NCI-H1436 treated with DMSO at 0.1 percent for 48 hours (cell line): ENCODE data around the gene ATP13A1.
A peak's percentile ranks its signal among the peaks of the same experiment; 100 is the strongest.
"Not testable (repeated sequence)": the region's sequence is repeated elsewhere in the genome, so short reads cannot be mapped to it uniquely, and the experiment has no call there.

ENCODE experiments used
- DNase-seq: peaks from one replicate; lab custom pipeline; 2025; lab: John Stamatoyannopoulos, UW

Gene ATP13A1

GRCh38 chr19:19619181-19619848 lies 44.2 kb downstream of the ATP13A1 start:
- no peak for DNase-seq

DNA sequence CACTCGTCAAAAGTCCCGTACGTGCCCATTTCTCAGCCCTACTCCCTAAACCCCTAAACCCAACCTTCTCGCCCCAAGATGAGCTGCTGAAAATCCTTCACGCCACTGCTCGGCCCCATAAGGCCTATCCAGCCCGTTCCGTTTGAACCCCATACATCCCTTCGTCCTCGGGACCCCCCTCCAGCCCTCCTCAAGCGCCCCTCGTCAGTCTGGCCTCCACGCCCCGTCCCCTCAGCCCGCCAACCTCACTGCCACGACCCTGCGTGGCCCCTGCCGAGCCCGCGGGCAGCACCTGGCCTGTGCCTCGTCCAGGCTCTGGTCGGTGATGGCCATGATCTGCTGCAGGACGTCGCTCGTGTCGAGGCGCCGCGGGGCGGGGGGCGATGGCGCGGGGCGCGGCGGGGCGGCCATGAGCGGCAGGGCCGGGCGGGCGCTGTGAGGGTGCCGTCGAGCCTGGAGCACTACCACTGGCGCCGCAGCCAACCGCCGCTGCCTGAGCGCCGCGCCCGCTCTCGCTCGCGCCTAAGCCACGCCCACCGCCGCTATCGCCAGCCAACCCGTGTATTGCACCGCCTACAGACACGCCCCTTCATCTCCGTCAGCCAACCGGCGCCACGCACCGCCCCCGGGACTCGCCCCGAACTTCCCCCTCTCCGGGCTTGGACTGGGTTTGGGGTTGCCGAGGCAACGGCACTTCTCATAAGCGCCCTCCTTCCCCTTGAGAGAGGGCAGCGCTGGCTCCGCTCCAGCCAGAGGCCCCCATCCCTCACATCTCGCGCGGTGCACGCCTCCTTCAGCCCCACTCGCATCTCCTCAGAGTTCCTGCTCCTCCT lies 45.0 kb downstream of the ATP13A1 start, which contains the start of gene PBX4:
PBX4 (minus strand) TSS at position 469 of the 833 bp plus-strand sequence; CDS start at position 411, 58 bp downstream.
- peak; percentile 93 for DNase-seq

- DNase-seq, result no peak
Measured at GRCh38 chr19:19615086-19615485, 48.4 kb downstream of the ATP13A1 start.

- no peak for DNase-seq
Measured at GRCh38 chr19:19613506-19613905, 50.0 kb downstream of the ATP13A1 start.

- DNase-seq, result no peak
Measured at GRCh38 chr19:19610376-19611202, 52.9 kb downstream of the ATP13A1 start.

- not testable (repeated sequence) for DNase-seq
Measured at GRCh38 chr19:19606686-19607085, 56.8 kb downstream of the ATP13A1 start.

DNA sequence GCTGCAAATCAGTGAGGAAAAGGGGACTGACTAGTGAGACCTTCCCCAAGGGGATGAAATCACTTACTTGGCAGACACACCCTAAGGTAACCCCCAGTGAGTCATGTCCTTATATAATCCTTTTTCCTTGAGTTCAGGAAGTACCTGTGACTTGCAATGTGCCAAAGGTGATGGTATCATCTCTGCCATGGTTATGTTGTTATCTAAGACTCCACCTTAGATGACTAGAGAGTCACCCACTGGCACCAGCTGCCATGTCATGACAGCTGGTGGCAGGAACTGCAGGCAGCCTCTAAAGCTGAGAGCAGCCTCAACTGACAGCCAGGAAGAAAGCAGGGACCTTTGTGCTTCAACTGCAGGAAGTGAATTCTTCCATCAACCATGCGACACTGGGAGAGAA lies 57.5 kb downstream of the ATP13A1 start:
- DNase-seq, result no peak

DNA sequence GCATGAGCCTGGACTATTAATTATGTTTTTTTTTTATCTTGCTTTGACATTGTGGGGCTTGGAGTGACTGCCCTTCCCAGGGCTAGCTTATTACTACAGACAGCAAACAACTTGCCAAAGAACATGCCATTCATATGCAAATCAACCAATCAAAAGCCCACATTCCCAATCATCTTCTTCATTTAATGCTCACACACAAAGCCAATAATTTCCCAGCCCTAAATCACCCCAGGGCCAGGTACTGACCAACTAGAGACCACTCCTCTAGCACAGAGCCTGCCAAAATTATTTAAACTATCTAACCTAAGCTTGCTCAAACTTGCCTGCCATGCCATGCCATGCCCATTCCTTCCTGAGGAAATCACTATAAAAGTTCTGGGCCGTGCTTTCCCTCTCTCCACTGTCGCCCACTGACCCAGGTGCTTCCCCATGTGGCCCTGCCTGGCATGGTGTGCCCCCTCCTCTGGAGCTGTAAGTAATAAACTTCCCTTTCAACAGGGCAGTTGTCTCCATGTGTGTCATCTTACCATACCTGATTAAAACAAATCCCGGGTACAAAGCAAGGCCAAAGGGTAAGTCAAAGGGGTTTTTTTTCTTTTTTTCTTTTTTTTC lies 60.7 kb downstream of the ATP13A1 start:
- DNase-seq, result no peak

DNA sequence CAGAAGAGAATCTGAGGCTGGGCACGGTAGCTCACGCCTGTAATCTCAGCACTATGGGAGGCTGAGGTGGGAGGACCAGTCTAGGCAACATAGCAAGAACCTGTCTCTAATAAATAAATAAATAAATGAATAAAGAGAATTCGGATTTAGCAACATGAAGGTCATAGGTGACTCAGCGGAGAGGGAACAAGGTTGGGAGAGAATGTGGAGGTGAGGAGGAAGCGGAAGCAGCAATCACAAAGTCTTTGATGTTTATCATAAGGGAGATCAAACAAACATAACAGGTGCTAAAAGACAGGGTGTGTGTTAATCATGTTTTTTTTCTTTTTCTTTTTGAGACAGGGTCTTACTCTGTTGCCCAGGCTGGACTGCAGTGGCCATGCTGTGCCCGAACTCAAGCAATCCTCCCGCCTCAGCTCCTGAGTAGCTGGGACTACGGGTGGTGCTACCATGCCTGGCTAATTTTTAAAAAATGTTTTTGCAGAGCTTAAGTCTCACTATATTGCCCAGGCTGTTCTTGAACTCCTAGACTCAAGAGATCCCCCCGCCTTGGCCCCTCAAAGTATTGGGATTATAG lies 61.3 kb downstream of the ATP13A1 start:
- DNase-seq, result no peak

DNA sequence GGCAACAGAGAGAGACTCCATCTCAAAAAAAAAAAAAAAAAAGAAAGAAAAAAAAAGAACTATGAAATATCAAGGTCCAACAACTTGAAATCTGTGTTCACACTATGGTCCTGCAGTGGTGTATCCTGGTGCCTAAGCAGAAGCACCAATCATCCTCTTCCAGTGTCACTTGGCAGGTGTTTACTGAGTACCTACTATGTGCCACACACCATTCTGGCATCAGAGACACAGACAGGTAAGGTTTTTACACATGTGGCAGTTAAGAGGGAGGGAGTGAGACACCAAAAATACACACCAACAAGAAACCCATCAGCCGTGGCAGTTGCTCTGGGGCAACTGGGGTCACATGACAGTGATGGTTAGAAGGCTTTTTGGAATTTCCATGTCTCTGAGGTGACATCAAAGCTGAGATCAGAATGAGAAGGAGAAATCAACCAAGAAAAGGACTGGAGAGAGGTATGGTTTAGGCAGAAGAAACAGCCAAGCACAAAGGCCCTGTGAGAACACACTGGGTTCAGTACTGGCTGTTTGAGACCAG lies 62.6 kb downstream of the ATP13A1 start:
- DNase-seq, result no peak

GRCh38 chr19:19598728-19599451 lies 64.6 kb downstream of the ATP13A1 start:
- not testable (repeated sequence) for DNase-seq

- DNase-seq, result no peak
Measured at GRCh38 chr19:19597809-19598306, 65.6 kb downstream of the ATP13A1 start.
